ENCODE results near the gene SPATA18. TPM values are rescaled to one million over a fixed set of nuclear protein-coding genes. Genes with fewer than 3 reads are reported as not detected.

Gene SPATA18
- total and polyA plus RNA-seq, 2 donors (not counting 1 experiment from before 2014, with no cell fraction given) = 0.42 to 1.9 TPM

- H3K9ac ChIP-seq (ENCODE audit: low read length) = no peak overlapping the region
- ATAC-seq (ENCODE audit: low read depth) (no peak), DNase-seq (no peak)
- H3K4me2 ChIP-seq (replicated peaks; ENCODE audit: low read depth, low read length, poor library complexity, severe bottlenecking) = no peak overlapping the region
- POLR2A ChIA-PET = no interaction called here
- CTCF ChIA-PET = no interaction called here
- Mint-ChIP-seq H3K4me3 (no peak overlapping the region), H3K27me3 (no peaks in the 10 kb centered on the region), H3K9me3 (ENCODE audit: insufficient read depth) (no peaks in the 10 kb centered on the region), H3K27ac (no peak overlapping the region), H3K4me1 (no peaks in the 10 kb centered on the region)
- H3K79me2 ChIP-seq (ENCODE audit: control insufficient read depth, insufficient read depth, low read length) = no peaks in the 10 kb centered on the region
- no peaks in the 10 kb centered on the region for H3K9me3 ChIP-seq (ENCODE audit: control extremely low read depth in 1 of 3, control insufficient read depth in 2 of 3, insufficient read depth in 1 of 3, low read length in 2 of 3)
- TF ChIP-seq EZH2 (IDR thresholded peaks at IDR 0.05; ENCODE audit: borderline replicate concordance, insufficient read depth, low read depth, low read length, poor library complexity, severe bottlenecking) = no peak
- TF ChIP-seq CTCF (IDR thresholded peaks at IDR 0.05) = no peak
- H2AFZ ChIP-seq (ENCODE audit: insufficient read depth, low read depth, low read length, poor library complexity, severe bottlenecking) = no peak overlapping the region
- no peaks in the 10 kb centered on the region for H4K20me1 ChIP-seq (ENCODE audit: control insufficient read depth, insufficient read depth, low read length, poor library complexity, severe bottlenecking)
- intact Hi-C loops (cut with micrococcal nuclease) = no loop called here
- H3K36me3 ChIP-seq (replicated peaks in 1 of 2; ENCODE audit: control extremely low read depth in 1 of 2, control insufficient read depth in 1 of 2, extremely low read depth in 1 of 2, insufficient read depth in 2 of 2, low read length in 1 of 2) = no peaks in the 10 kb centered on the region
- WGBS (ENCODE audit: insufficient coverage) = no CpG with 5 or more reads among the region's 2 CpGs
- no peak overlapping the region for H3K27ac ChIP-seq (ENCODE audit: low read length in 2 of 2)
- no peaks in the 10 kb centered on the region for H3K4me1 ChIP-seq (ENCODE audit: control insufficient read depth in 2 of 2, insufficient read depth in 2 of 2, low read length in 2 of 2)
- no peaks in the 10 kb centered on the region for H3K27me3 ChIP-seq (replicated peaks in 1 of 4; ENCODE audit: control extremely low read depth in 1 of 4, control insufficient read depth in 3 of 4, insufficient read depth in 4 of 4, low read length in 3 of 4)
- no peak overlapping the region for H3K4me3 ChIP-seq (ENCODE audit: control extremely low read depth in 1 of 5, extremely low read depth in 1 of 5, insufficient read depth in 1 of 5, low read depth in 2 of 5, low read length in 4 of 5)
Measured at GRCh38 chr4:52005604-52006273, 45.4 kb upstream of the SPATA18 start.

DNA sequence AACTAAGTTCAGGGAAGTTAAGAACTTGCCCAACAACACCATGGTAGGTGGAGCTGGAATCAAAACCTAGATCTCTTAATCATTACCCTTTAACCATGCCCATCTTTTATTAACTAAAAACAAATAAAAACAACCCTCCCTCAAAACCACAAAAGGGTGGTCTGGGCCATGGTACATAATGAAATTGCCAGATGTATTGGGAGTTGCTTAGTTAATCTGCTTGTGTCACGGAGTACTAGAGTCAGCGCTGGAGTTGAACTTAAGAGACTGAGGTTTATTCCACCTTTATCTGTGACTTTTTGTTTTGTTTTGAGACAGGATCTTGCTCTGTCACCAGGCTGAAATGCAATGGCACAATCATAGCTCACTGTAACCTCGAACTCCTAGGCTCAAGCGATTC, 44.2 kb upstream of the SPATA18 start:
- Mint-ChIP-seq H3K27ac (no peak overlapping the region), H3K27me3 (no peaks in the 10 kb centered on the region), H3K9me3 (ENCODE audit: insufficient read depth) (no peaks in the 10 kb centered on the region), H3K4me3 (no peak overlapping the region), H3K4me1 (no peaks in the 10 kb centered on the region)
- no peaks in the 10 kb centered on the region for H3K9me3 ChIP-seq (ENCODE audit: control extremely low read depth in 1 of 3, control insufficient read depth in 2 of 3, insufficient read depth in 1 of 3, low read length in 2 of 3)
- H3K4me2 ChIP-seq (replicated peaks; ENCODE audit: low read depth, low read length, poor library complexity, severe bottlenecking) = no peak overlapping the region
- CTCF ChIA-PET = no interaction called here
- TF ChIP-seq CTCF (IDR thresholded peaks at IDR 0.05) (no peak), EZH2 (IDR thresholded peaks at IDR 0.05; ENCODE audit: borderline replicate concordance, insufficient read depth, low read depth, low read length, poor library complexity, severe bottlenecking) (no peak)
- H3K79me2 ChIP-seq (ENCODE audit: control insufficient read depth, insufficient read depth, low read length) = no peaks in the 10 kb centered on the region
- no peak overlapping the region for H3K9ac ChIP-seq (ENCODE audit: low read length)
- no CpG with 5 or more reads among the region's 4 CpGs for WGBS (ENCODE audit: insufficient coverage)
- no peaks in the 10 kb centered on the region for H3K27me3 ChIP-seq (replicated peaks in 1 of 4; ENCODE audit: control extremely low read depth in 1 of 4, control insufficient read depth in 3 of 4, insufficient read depth in 4 of 4, low read length in 3 of 4)
- intact Hi-C loops (cut with micrococcal nuclease) = no loop called here
- H4K20me1 ChIP-seq (ENCODE audit: control insufficient read depth, insufficient read depth, low read length, poor library complexity, severe bottlenecking) = no peaks in the 10 kb centered on the region
- ATAC-seq (ENCODE audit: low read depth) (no peak), DNase-seq (no peak)
- H3K4me1 ChIP-seq (ENCODE audit: control insufficient read depth in 2 of 2, insufficient read depth in 2 of 2, low read length in 2 of 2) = no peaks in the 10 kb centered on the region
- H3K27ac ChIP-seq (ENCODE audit: low read length in 2 of 2) = no peak overlapping the region
- no peaks in the 10 kb centered on the region for H3K36me3 ChIP-seq (replicated peaks in 1 of 2; ENCODE audit: control extremely low read depth in 1 of 2, control insufficient read depth in 1 of 2, extremely low read depth in 1 of 2, insufficient read depth in 2 of 2, low read length in 1 of 2)
- POLR2A ChIA-PET = no interaction called here
- no peak overlapping the region for H3K4me3 ChIP-seq (ENCODE audit: control extremely low read depth in 1 of 5, extremely low read depth in 1 of 5, insufficient read depth in 1 of 5, low read depth in 2 of 5, low read length in 4 of 5)
- no peak overlapping the region for H2AFZ ChIP-seq (ENCODE audit: insufficient read depth, low read depth, low read length, poor library complexity, severe bottlenecking)
